Measurements from ENCODE around the gene RNF138.
A peak's percentile ranks its signal among the peaks of the same experiment; 100 is the strongest.
"Not testable (repeated sequence)": the region's sequence is repeated elsewhere in the genome, so short reads cannot be mapped to it uniquely, and the experiment has no call there.

RNF138 gene

GRCh38 chr18:32091724-32092421, at the start of gene RNF138:
TSS of gene RNF138 (plus strand) at chr18:32091874. CDS start at chr18:32092777, 903 bp downstream.
- peak; percentile 92 for DNase-seq

- no peak for DNase-seq
Observed at GRCh38 chr18:32042337-32042736, 49.3 kb upstream of the RNF138 start.

GRCh38 chr18:32048507-32049091, 43.1 kb upstream of the RNF138 start:
- DNase-seq = no peak

GRCh38 chr18:32049393-32050171, 42.1 kb upstream of the RNF138 start:
- DNase-seq = no peak

- DNase-seq = no peak
Observed at GRCh38 chr18:32056613-32057358, 34.9 kb upstream of the RNF138 start.

- no peak for DNase-seq
Observed at GRCh38 chr18:32057624-32058165, 34.0 kb upstream of the RNF138 start.

- DNase-seq = no peak
Observed at GRCh38 chr18:32060026-32060425, 31.6 kb upstream of the RNF138 start.

- DNase-seq = no peak
Observed at GRCh38 chr18:32067375-32068167, 24.1 kb upstream of the RNF138 start.

GRCh38 chr18:32072321-32072720, 19.4 kb upstream of the RNF138 start:
- no peak for DNase-seq

- no peak for DNase-seq
Observed at GRCh38 chr18:32074206-32074605, 17.5 kb upstream of the RNF138 start.

- no peak for DNase-seq
Observed at GRCh38 chr18:32078845-32079244, 12.8 kb upstream of the RNF138 start.

GRCh38 chr18:32081881-32082280, 9.8 kb upstream of the RNF138 start:
- DNase-seq = no peak

GRCh38 chr18:32083781-32084180, 7.9 kb upstream of the RNF138 start:
- DNase-seq = no peak

- no peak for DNase-seq
Observed at GRCh38 chr18:32086881-32087280, 4.8 kb upstream of the RNF138 start.

GRCh38 chr18:32090831-32091230, 843 bp upstream of the RNF138 start:
- DNase-seq = not testable (repeated sequence)

GRCh38 chr18:32091325-32091723, 350 bp upstream of the RNF138 start:
- no peak for DNase-seq

- peak; percentile 100 for DNase-seq
Observed at GRCh38 chr18:32092422-32093101, 888 bp downstream of the RNF138 start.

GRCh38 chr18:32093102-32093511, 1.4 kb downstream of the RNF138 start:
- peak; percentile 77 for DNase-seq

GRCh38 chr18:32093523-32093922, 1.8 kb downstream of the RNF138 start:
- no peak for DNase-seq

GRCh38 chr18:32095192-32095899, 3.7 kb downstream of the RNF138 start:
- no peak for DNase-seq

GRCh38 chr18:32095900-32096229, 4.2 kb downstream of the RNF138 start:
- no peak for DNase-seq

Measured in activated CD8-positive, alpha-beta memory T cell treated with anti-CD3 and anti-CD28 coated beads for 24 hours (primary cell).